GM21619 (cell line): ENCODE measurements around the gene MFF.

ENCODE experiments used
- ATAC-seq: cut with Tn5 transposase; IDR thresholded peaks from one replicate; pipeline ENCODE4 v1.9.1; 2021; ENCODE audit not compliant: unreplicated experiment

Gene MFF

GRCh38 chr2:227404585-227405271 lies 79.7 kb downstream of the MFF start:
- ATAC-seq, result no peak

- ATAC-seq, result peak; percentile 39
Observed at GRCh38 chr2:227406177-227407031, 81.4 kb downstream of the MFF start.
